ENCODE results near the gene HINFP. TPM values are rescaled to one million over a fixed set of nuclear protein-coding genes. Genes with fewer than 3 reads are reported as not detected.
"Not testable (repeated sequence)": the region's sequence is repeated elsewhere in the genome, so short reads cannot be mapped to it uniquely, and the experiment has no call there.

The HINFP gene
- total and polyA plus RNA-seq, 4 donors: 6.4 to 14.3 (median 8.3) TPM

GRCh38 chr11:119166368-119167076 lies 45.1 kb downstream of the HINFP start:
- no peak overlapping the region for H3K9ac ChIP-seq (ENCODE audit: low read depth in 1 of 2, low read length in 2 of 2)
- H3K27ac ChIP-seq (ENCODE audit: low read depth in 1 of 2, low read length in 2 of 2): no peak overlapping the region
- no peaks in the 10 kb centered on the region for H3K36me3 ChIP-seq (ENCODE audit: control insufficient read depth in 4 of 4, insufficient read depth in 3 of 4, low read depth in 1 of 4, low read length in 3 of 4)
- DNase-seq (ENCODE audit: low spot score): no peak
- no peaks in the 10 kb centered on the region for H3K27me3 ChIP-seq (ENCODE audit: control insufficient read depth in 4 of 4, insufficient read depth in 4 of 4, low read length in 3 of 4)
- no peak for TF ChIP-seq TAF1 (conservative IDR thresholded peaks at IDR 0.05)
- TF ChIP-seq ZBTB33 (IDR thresholded peaks at IDR 0.05): no peak
- no peak for TF ChIP-seq REST (IDR thresholded peaks at IDR 0.05)
- TF ChIP-seq SP1 (IDR thresholded peaks at IDR 0.05): no peak
- TF ChIP-seq FOXA2 (IDR thresholded peaks at IDR 0.05): no peak
- no peak for TF ChIP-seq HNF4A (conservative IDR thresholded peaks at IDR 0.05)
- no peak for TF ChIP-seq FOXA1 (IDR thresholded peaks at IDR 0.05)
- no peak for TF ChIP-seq RXRA (IDR thresholded peaks at IDR 0.05)
- no peak for TF ChIP-seq ATF3 (IDR thresholded peaks at IDR 0.05)
- TF ChIP-seq JUND (IDR thresholded peaks at IDR 0.05): no peak
- WGBS: 84% methylated on average over 8 of the region's 8 CpGs
- H3K9me3 ChIP-seq (ENCODE audit: control insufficient read depth in 4 of 4, low read length in 3 of 4): no peaks in the 10 kb centered on the region
- H3K4me1 ChIP-seq (ENCODE audit: control insufficient read depth in 4 of 4, insufficient read depth in 4 of 4, low read length in 3 of 4): peaks cover 3 to 8% (median 5%) of the 10 kb centered on the region in 4 donors
- no peak overlapping the region for H3K4me3 ChIP-seq (ENCODE audit: low read depth in 1 of 3, low read length in 3 of 3)

GRCh38 chr11:119167077-119167458 lies 45.7 kb downstream of the HINFP start:
- WGBS: 93% methylated on average over 10 of the region's 10 CpGs
- H3K9me3 ChIP-seq (ENCODE audit: control insufficient read depth in 4 of 4, low read length in 3 of 4); H3K4me3 ChIP-seq (ENCODE audit: low read depth in 1 of 3, low read length in 3 of 3); H3K27me3 ChIP-seq (ENCODE audit: control insufficient read depth in 4 of 4, insufficient read depth in 4 of 4, low read length in 3 of 4); H3K4me1 ChIP-seq (ENCODE audit: control insufficient read depth in 4 of 4, insufficient read depth in 4 of 4, low read length in 3 of 4); H3K36me3 ChIP-seq (ENCODE audit: control insufficient read depth in 4 of 4, insufficient read depth in 3 of 4, low read depth in 1 of 4, low read length in 3 of 4); DNase-seq (ENCODE audit: low spot score); H3K9ac ChIP-seq (ENCODE audit: low read depth in 1 of 2, low read length in 2 of 2); H3K27ac ChIP-seq (ENCODE audit: low read depth in 1 of 2, low read length in 2 of 2): not testable (repeated sequence)

- H3K4me3 ChIP-seq (ENCODE audit: low read depth in 1 of 3, low read length in 3 of 3): no peak overlapping the region
- H3K9ac ChIP-seq (ENCODE audit: low read depth in 1 of 2, low read length in 2 of 2): no peak overlapping the region
- DNase-seq (ENCODE audit: low spot score): no peak
- TF ChIP-seq GABPA (IDR thresholded peaks at IDR 0.05 in 1 of 2, conservative IDR thresholded peaks at IDR 0.05 in 1 of 2) (no peak), SP1 (IDR thresholded peaks at IDR 0.05) (no peak), YY1 (IDR thresholded peaks at IDR 0.05) (no peak), EGR1 (IDR thresholded peaks at IDR 0.05; ENCODE audit: low read depth in 2 of 2) (no peak), REST (IDR thresholded peaks at IDR 0.05) (no peak), NR2F2 (IDR thresholded peaks at IDR 0.05) (no peak), HNF4G (IDR thresholded peaks at IDR 0.05) (no peak), RAD21 (IDR thresholded peaks at IDR 0.05) (no peak), ATF3 (IDR thresholded peaks at IDR 0.05) (no peak), FOXA2 (IDR thresholded peaks at IDR 0.05) (no peak), TAF1 (conservative IDR thresholded peaks at IDR 0.05) (no peak)
Measured at GRCh38 chr11:119167933-119168332, 46.6 kb downstream of the HINFP start.

More at GRCh38 chr11:119167933-119168332, 46.6 kb downstream of the HINFP start:
- Histone ChIP-seq H3K4me1 (ENCODE audit: control insufficient read depth in 4 of 4, insufficient read depth in 4 of 4, low read length in 3 of 4) (peaks cover 3 to 8% (median 5%) of the 10 kb centered on the region in 4 donors), H3K27me3 (ENCODE audit: control insufficient read depth in 4 of 4, insufficient read depth in 4 of 4, low read length in 3 of 4) (no peaks in the 10 kb centered on the region), H3K9me3 (ENCODE audit: control insufficient read depth in 4 of 4, low read length in 3 of 4) (no peaks in the 10 kb centered on the region), H3K36me3 (ENCODE audit: control insufficient read depth in 4 of 4, insufficient read depth in 3 of 4, low read depth in 1 of 4, low read length in 3 of 4) (no peaks in the 10 kb centered on the region), H3K27ac (ENCODE audit: low read depth in 1 of 2, low read length in 2 of 2) (no peak overlapping the region)
- 64% methylated on average over 6 of the region's 6 CpGs for WGBS
